Adrenal gland (tissue), 12 donors: Measurements from ENCODE around the gene TEX52. TPM values are rescaled to one million over a fixed set of nuclear protein-coding genes. Genes with fewer than 3 reads are reported as not detected.

Source experiments
- DNase-seq, 7 donors: peaks; one replicate each; pipeline ENCODE4 v3.0.0-alpha.2; 2019 to 2020
- H3K27ac ChIP-seq, 5 donors: fragments of 200-600 bp; sonication (generic) in 4 of 5; 1 replicate in 3 of 5; 2 replicates in 2 of 5; pipeline versions ENCODE4 v1.5.1 to v1.8.0; 2016 to 2020; ENCODE audit warnings: mild to moderate bottlenecking in 1 of 5
- H3K27me3 ChIP-seq: fragments of 200-600 bp; 2 replicates; pipeline ENCODE4 v1.8.0; 2021
- H3K36me3 ChIP-seq, 2 donors: fragments of 200-600 bp; replicated peaks in 1 of 2; 1 replicate in 1 of 2; 2 replicates in 1 of 2; pipeline versions ENCODE4 v1.5.1 to v1.8.0; 2018 to 2022
- H3K4me1 ChIP-seq, 2 donors: fragments of 200-600 bp; replicated peaks in 1 of 2; 1 replicate in 1 of 2; 2 replicates in 1 of 2; pipeline versions ENCODE4 v1.5.1 to v1.8.0; 2018 to 2021
- H3K4me3 ChIP-seq, 4 donors: fragments of 200-600 bp; sonication (generic) in 3 of 4; one replicate each; pipeline ENCODE4 v1.5.1; 2016 to 2018
- H3K9me3 ChIP-seq, 3 donors: fragments of 200-600 bp; sonication (generic) in 1 of 3; replicated peaks in 1 of 3; 1 replicate in 2 of 3; 2 replicates in 1 of 3; pipeline versions ENCODE4 v1.5.1 to v1.8.0; 2016 to 2021
- CTCF ChIP-seq, 6 experiments: fragments of 450-650 bp in 4 of 6; fragments of 200-600 bp in 2 of 6; sonication (generic) in 1 of 6; IDR thresholded peaks; 1 replicate in 5 of 6; 2 replicates in 1 of 6; pipeline versions ENCODE4 v1.5.1 to v1.8.0; 2016 to 2021; ENCODE audit warnings: antibody characterized with exemption in 6 of 6, mild to moderate bottlenecking in 2 of 6, moderate library complexity in 1 of 6
- POLR2A ChIP-seq, 2 donors: fragments of 450-650 bp; IDR thresholded peaks; one replicate each; pipeline ENCODE4 v1.6.1; 2017; ENCODE audit warnings: antibody characterized with exemption in 2 of 2, mild to moderate bottlenecking in 2 of 2, moderate library complexity in 1 of 2
- WGBS, 4 donors: extraction: QIAGEN DNeasy Blood & Tissue Kit in 2 of 4; methylation state at CpG; one replicate each; pipeline versions ENCODE4 v1.1.5 to v1.1.7; 2013 to 2017; 5-methylcytosine and 5-hydroxymethylcytosine counted together
- intact Hi-C, 2 donors: fragments of 100-400 bp; cut with DNase I; formaldehyde crosslinking; loops; one replicate each; pipeline versions ENCODE4 v1.14.1 to v1.15.0; 2022 to 2023
- polyA plus RNA-seq, 3 donors: library from polyadenylated mRNA; stranded (reverse); fragments of 200-250 nt in 2 of 3; fragments of 350-450 nt in 1 of 3; fragmentation: Illumina TruSeq in 1 of 3; extraction: RNeasy Lipid Tissue Mini Kit (QIAGEN cat#74804) in 1 of 3; gene quantifications; one replicate each; pipeline ENCODE4 v1.2.3, GENCODE V29; 2013 to 2014
- total RNA-seq, 9 donors: library from RNA; depleted of rRNA in 4 of 9; stranded (reverse); fragments of >200 nt in 4 of 9; fragments of 120-200 nt in 1 of 9; fragmentation: NEBNext Ultra II Directional in 1 of 9; extraction: Animal tissue kit (Norgen Biotek cat#: 25700) in 1 of 9; gene quantifications; one replicate each; pipeline versions ENCODE4 v1.1.0 to v1.2.4, GENCODE V29; 2013 to 2023
- donor health status: healthy with polysubstance abuse.
- donor health status: Bipolar disorder and iron deficiency.
- donor health status: DM: yes; HTN: yes; CAD: no.
- donor health status: DM: no; HTN: no; CAD: no.
- donor health status: DM: no; HTN: no; CAD: no.
- donor health status: DM: yes; HTN: yes; CAD: no.

The TEX52 gene
- total and polyA plus RNA-seq, 12 donors: not detected

GRCh38 chr12:2886768-2887450 is 30.1 kb upstream of the TEX52 start:
- H3K4me3 ChIP-seq: no peak overlapping the region
- DNase-seq: no peak
- no peak for TF ChIP-seq POLR2A (IDR thresholded peaks at IDR 0.05)
- no peak for TF ChIP-seq CTCF (IDR thresholded peaks at IDR 0.05)
- no peaks in the 10 kb centered on the region for H3K27me3 ChIP-seq
- intact Hi-C loops: loop anchor here (10.0 kb wide), 2 partner anchors 58 to 148 kb away; no protein-coding TSS in a partner anchor
- H3K4me1 ChIP-seq: peaks cover 8 to 18% of the 10 kb centered on the region in 2 donors
- no peaks in the 10 kb centered on the region for H3K9me3 ChIP-seq
- no peak overlapping the region for H3K27ac ChIP-seq
- H3K36me3 ChIP-seq: peaks cover 0 to 6% of the 10 kb centered on the region in 2 donors
- WGBS, 4 donors: 82 to 84% (median 82%) methylated on average over 10 of the region's 10 CpGs

GRCh38 chr12:2884810-2885209 is 28.0 kb upstream of the TEX52 start:
- intact Hi-C loops: loop anchor here (10.0 kb wide), 2 partner anchors 60 to 150 kb away; no protein-coding TSS in a partner anchor
- H3K27ac ChIP-seq: no peak overlapping the region
- 82 to 94% (median 85%) methylated on average over 2 of the region's 2 CpGs for WGBS, 4 donors

GRCh38 chr12:2879853-2880252 is 23.0 kb upstream of the TEX52 start:
- intact Hi-C loops: loop anchor here (10.0 kb wide), 2 partner anchors 65 to 155 kb away; no protein-coding TSS in a partner anchor
- H3K27me3 ChIP-seq: no peaks in the 10 kb centered on the region
- WGBS, 4 donors: 92 to 96% (median 94%) methylated on average over 3 of the region's 3 CpGs
- H3K9me3 ChIP-seq: no peaks in the 10 kb centered on the region
- H3K27ac ChIP-seq: no peak overlapping the region
- H3K4me1 ChIP-seq: peaks cover 5 to 14% of the 10 kb centered on the region in 2 donors
- TF ChIP-seq POLR2A (IDR thresholded peaks at IDR 0.05) (no peak), CTCF (IDR thresholded peaks at IDR 0.05) (no peak)
- DNase-seq: no peak
- H3K36me3 ChIP-seq: peaks cover 0 to 8% of the 10 kb centered on the region in 2 donors
- H3K4me3 ChIP-seq: no peak overlapping the region

More at GRCh38 chr12:2884810-2885209, 28.0 kb upstream of the TEX52 start:
- peaks cover 0 to 6% of the 10 kb centered on the region in 2 donors for H3K4me1 ChIP-seq
- H3K27me3 ChIP-seq: no peaks in the 10 kb centered on the region
- TF ChIP-seq CTCF (IDR thresholded peaks at IDR 0.05) (no peak), POLR2A (IDR thresholded peaks at IDR 0.05) (no peak)
- DNase-seq: no peak
- no peaks in the 10 kb centered on the region for H3K9me3 ChIP-seq
- no peak overlapping the region for H3K4me3 ChIP-seq
- H3K36me3 ChIP-seq: peaks cover 0 to 6% of the 10 kb centered on the region in 2 donors

GRCh38 chr12:2877953-2878732 is 21.3 kb upstream of the TEX52 start:
- peak overlapping the region in 3 of 4 donors; percentile 37 to 97 (median 66) for H3K4me3 ChIP-seq
- intact Hi-C loops: no loop called here
- 40 to 47% (median 45%) methylated on average over 15 to 16 of the region's 16 CpGs for WGBS, 4 donors
- H3K27ac ChIP-seq: peak overlapping the region; percentile 62 to 96 (median 94)
- peaks cover 5 to 14% of the 10 kb centered on the region in 2 donors for H3K4me1 ChIP-seq
- H3K9me3 ChIP-seq: no peaks in the 10 kb centered on the region
- no peak for TF ChIP-seq POLR2A (IDR thresholded peaks at IDR 0.05)
- TF ChIP-seq CTCF (IDR thresholded peaks at IDR 0.05): no peak
- DNase-seq: no peak
- H3K36me3 ChIP-seq: peaks cover 0 to 8% of the 10 kb centered on the region in 2 donors
- H3K27me3 ChIP-seq: no peaks in the 10 kb centered on the region
